Measurements from ENCODE around the gene C8A. TPM values are rescaled to one million over a fixed set of nuclear protein-coding genes. Genes with fewer than 3 reads are reported as not detected.

The C8A gene
- polyA plus RNA-seq, 1 experiment = not detected

DNA sequence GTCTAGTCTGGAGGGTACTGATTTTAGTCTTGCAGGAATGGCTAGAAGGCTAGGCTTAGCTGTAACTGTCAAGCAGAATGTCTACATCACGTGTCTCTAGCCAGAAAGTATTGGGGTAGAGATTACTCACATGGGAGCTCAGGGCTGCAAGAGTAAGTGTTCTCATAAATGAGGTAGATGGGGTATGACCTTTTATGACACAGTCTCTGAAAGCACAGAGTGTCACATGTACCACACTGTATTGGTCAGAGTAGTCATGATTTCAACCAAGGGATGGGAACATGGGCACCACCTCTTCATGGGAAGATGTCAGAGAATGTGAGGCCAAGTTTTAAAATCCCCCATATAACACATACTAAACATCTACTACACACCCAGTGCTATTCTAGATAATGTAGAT is 38.3 kb upstream of the C8A start:
- no peak for DNase-seq (ENCODE audit: low read depth, low spot score)
- H3K9me3 ChIP-seq (ENCODE audit: control insufficient read depth, insufficient read depth, low read length) = no peaks in the 10 kb centered on the region
- CTCF ChIA-PET = interaction anchor here (0.6 to 1.6 kb wide), 7 partner anchors 13 to 231 kb away, joined by 3 to 4 read pairs (median 3); no protein-coding TSS in a partner anchor
- no peak for TF ChIP-seq CTCF (IDR thresholded peaks at IDR 0.05; ENCODE audit: low read depth, low read length)
- no peak overlapping the region for H3K4me3 ChIP-seq (ENCODE audit: low read depth, low read length)
- POLR2A ChIA-PET = no interaction called here
- no peak overlapping the region for H3K27ac ChIP-seq (ENCODE audit: low read depth, low read length)
- no peaks in the 10 kb centered on the region for H3K27me3 ChIP-seq (ENCODE audit: control insufficient read depth, insufficient read depth, low read length)

DNA sequence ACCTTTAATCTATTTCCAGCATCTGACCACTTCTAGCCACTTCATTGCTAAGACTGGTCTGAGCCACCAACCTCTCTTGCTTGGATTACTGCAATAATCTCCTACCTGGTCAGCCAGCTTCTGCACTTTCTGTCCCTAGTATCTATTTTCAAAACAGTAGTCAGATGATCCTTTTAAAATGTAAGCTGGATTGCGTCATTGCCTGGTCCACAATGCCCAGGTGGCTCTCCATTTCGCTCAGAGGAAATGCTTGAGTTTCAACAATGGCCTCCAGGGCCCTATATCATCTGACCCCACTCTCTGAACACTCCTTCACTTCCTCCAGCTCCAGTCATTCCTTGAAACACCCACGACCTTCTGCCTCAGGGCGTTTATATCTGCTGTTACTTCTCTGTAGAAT is 37.7 kb upstream of the C8A start:
- H3K27ac ChIP-seq (ENCODE audit: low read depth, low read length) = no peak overlapping the region
- TF ChIP-seq CTCF (IDR thresholded peaks at IDR 0.05; ENCODE audit: low read depth, low read length) = no peak
- POLR2A ChIA-PET = no interaction called here

GRCh38 chr1:56817716-56818463 is 36.7 kb upstream of the C8A start:
- no peaks in the 10 kb centered on the region for H3K9me3 ChIP-seq (ENCODE audit: control insufficient read depth, insufficient read depth, low read length)
- H3K27me3 ChIP-seq (ENCODE audit: control insufficient read depth, insufficient read depth, low read length) = no peaks in the 10 kb centered on the region
- DNase-seq (ENCODE audit: low read depth, low spot score) = no peak
- ChIA-PET CTCF (interaction anchor here (1.1 kb wide), 1 partner anchor 14 kb away, joined by 3 read pairs; no protein-coding TSS in a partner anchor), POLR2A (no interaction called here)
- no peak for TF ChIP-seq CTCF (IDR thresholded peaks at IDR 0.05; ENCODE audit: low read depth, low read length)
- H3K27ac ChIP-seq (ENCODE audit: low read depth, low read length) = no peak overlapping the region
- no peak overlapping the region for H3K4me3 ChIP-seq (ENCODE audit: low read depth, low read length)

More for the DNA sequence above, 37.7 kb upstream of the C8A start:
- no peak overlapping the region for H3K4me3 ChIP-seq (ENCODE audit: low read depth, low read length)
- no peak for DNase-seq (ENCODE audit: low read depth, low spot score)
- CTCF ChIA-PET = interaction anchor here (0.6 to 1.6 kb wide), 5 partner anchors 13 to 151 kb away, joined by 3 read pairs; no protein-coding TSS in a partner anchor
- no peaks in the 10 kb centered on the region for H3K9me3 ChIP-seq (ENCODE audit: control insufficient read depth, insufficient read depth, low read length)
- no peaks in the 10 kb centered on the region for H3K27me3 ChIP-seq (ENCODE audit: control insufficient read depth, insufficient read depth, low read length)

DNA sequence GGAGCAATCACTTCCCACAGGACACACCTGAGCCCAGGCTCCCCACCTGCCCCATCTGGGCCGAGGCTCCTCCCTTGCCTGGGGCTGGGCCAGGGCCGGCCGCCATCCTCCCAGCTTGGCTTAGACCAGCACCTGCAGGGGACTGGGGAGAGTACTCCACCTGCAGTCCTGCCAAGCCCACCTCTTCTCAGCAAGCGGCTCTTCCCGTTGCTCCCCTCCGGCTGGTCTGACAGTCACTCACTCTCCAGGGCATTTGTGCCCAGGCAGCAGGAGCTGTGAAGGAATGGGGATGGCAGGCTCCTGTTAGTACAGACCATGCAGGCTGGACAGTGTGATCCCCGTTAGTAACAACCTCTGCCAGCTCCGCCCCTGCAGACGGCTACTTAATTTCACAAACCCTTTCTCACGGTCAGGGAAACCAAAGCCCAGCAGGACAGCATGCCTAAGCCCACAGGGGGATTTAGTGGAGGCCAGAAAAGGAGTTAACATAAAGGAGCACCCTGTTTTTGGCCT is 35.2 kb upstream of the C8A start, which contains the start of gene FYB2:
FYB2 (minus strand) TSS at position 18 of the 513 bp plus-strand sequence. CDS start 114 bp downstream, outside the sequence.
- Histone ChIP-seq H3K4me3 (ENCODE audit: low read depth, low read length) (no peak within 1 kb of the TSS), H3K9me3 (ENCODE audit: control insufficient read depth, insufficient read depth, low read length) (no peaks in the 10 kb centered on the region), H3K27me3 (ENCODE audit: control insufficient read depth, insufficient read depth, low read length) (no peaks in the 10 kb centered on the region), H3K27ac (ENCODE audit: low read depth, low read length) (no peak within 1 kb of the TSS)
- ChIA-PET CTCF (interaction anchor here (1.9 to 2.9 kb wide), 2 partner anchors 37 to 110 kb away, joined by 8 to 41 read pairs; no protein-coding TSS in a partner anchor), POLR2A (no interaction called here)
- no peak for DNase-seq (ENCODE audit: low read depth, low spot score)
- no peak for TF ChIP-seq CTCF (IDR thresholded peaks at IDR 0.05; ENCODE audit: low read depth, low read length)
